Tongue (tissue), 3 donors: ENCODE data around the gene NCOA6. TPM values are rescaled to one million over a fixed set of nuclear protein-coding genes. Genes with fewer than 3 reads are reported as not detected.

Experiments used
- DNase-seq: peaks from one replicate; pipeline ENCODE4 v3.0.0-alpha.2; 2015
- small RNA-seq: library from RNA; depleted of rRNA; stranded (forward); fragments of <200 nt; gene quantifications from one replicate; pipeline ENCODE3, GENCODE V24; 2014; ENCODE audit warnings: low replicate concordance
- total RNA-seq: library from RNA; depleted of rRNA; stranded (reverse); fragments of >200 nt; gene quantifications from one replicate; pipeline ENCODE4 v1.2.3, GENCODE V29; 2014

Gene NCOA6
- total RNA-seq, 1 donor from 2014 or later, result 11.7 TPM

GRCh38 chr20:34703424-34704176, 121.9 kb downstream of the NCOA6 start:
- DNase-seq, result peak; percentile 53

GRCh38 chr20:34703061-34703423, 122.4 kb downstream of the NCOA6 start:
- DNase-seq, result no peak

DNA sequence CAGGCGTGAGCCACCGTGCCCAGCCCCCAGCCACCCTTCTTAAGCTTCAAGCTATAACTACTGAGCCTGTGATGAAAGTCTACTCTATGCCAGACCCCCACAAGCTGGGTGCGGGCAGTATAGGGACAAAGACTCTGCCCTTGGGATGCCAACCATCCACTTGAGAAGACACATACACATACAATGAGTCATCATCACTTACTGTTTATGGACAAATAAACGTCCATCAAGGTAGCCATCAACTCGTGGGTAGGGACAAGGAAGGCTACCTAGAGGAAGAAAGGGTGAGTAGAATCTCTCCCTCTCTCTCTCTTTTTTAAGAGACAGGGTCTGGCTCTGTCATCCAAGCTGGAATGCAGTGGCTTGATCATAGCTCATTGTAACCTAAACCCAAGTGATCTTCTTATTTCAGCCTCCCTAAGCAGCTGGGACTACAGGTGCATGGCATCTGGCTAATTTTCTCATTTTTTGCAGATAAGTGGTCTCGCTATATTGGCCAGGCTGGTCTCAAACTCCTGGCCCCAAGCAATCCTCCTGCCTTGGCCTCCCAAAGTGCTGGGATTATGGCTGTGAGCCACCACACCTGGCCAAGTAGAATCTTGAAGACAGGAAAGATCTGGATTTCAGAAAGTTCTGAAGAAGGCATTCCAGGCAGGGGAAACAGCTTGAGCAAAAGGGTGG, 123.9 kb downstream of the NCOA6 start:
- DNase-seq, result no peak

- DNase-seq, result no peak
Observed at GRCh38 chr20:34693414-34693813, 132.0 kb downstream of the NCOA6 start.

DNA sequence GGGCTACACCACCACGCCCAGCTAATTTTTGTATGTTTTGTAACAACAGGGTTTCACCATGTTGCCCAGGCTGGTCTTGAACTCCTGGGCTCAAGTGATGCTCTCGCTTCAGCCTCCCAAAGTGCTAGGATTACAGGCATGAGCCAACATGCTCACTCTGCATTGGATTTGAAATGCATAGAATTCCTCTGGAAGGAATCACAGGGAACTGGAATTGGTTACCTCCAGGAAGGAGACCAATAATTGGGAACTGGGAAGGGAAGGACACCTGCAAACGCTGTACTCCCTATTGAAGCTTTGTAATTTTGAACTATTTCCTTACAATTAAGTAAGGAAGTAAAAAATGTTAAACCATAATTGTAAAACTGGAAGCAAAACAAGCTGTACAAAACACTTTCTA, 133.6 kb downstream of the NCOA6 start:
- DNase-seq, result no peak

DNA sequence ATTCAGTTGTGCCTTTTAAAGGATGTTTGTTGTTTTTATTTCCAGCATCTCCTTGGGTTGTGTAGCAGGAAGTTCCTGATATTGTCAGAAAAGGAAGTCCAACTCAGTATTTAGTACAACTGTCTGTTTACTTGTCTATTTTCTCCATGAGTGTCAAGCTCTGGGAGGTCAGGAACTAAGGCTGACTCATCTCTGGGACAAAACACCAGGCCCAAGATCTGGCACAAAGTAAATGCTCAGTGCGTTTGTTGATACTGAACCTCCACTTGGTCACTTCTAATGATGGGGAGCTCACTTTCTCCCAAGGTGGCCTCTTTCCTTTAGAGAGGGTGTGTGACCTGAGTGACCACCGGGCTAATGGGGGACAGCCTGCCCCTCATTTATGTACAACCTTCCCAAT, 136.0 kb downstream of the NCOA6 start:
- no peak for DNase-seq

GRCh38 chr20:34683667-34684066, 141.8 kb downstream of the NCOA6 start:
- no peak for DNase-seq

GRCh38 chr20:34680586-34681175, 144.8 kb downstream of the NCOA6 start:
- no peak for DNase-seq

GRCh38 chr20:34676642-34677373, 148.6 kb downstream of the NCOA6 start, which contains the start of gene PIGU:
PIGU (minus strand) TSS chr20:34677092; CDS start chr20:34677085, 7 bp downstream.
- DNase-seq, result peak; percentile 98

GRCh38 chr20:34675993-34676641, 149.3 kb downstream of the NCOA6 start:
- no peak for DNase-seq

DNA sequence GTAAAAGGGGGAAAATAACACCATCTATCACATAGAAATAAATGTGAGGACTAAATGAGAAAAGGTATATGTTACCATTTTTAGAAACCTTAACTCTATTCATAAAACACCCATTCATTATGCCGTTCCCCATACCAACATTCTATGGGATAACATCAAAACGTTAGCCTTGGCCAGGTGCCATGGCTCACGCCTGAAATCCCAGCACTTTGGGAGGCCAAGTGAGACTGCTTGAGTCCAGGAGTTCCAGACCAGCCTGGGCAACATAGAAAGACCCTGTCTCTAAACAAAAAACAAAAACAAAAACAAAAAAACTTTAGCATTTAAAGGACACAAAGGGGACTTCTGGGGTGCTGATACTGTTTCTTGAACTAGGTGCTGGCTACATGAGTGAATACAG, 149.9 kb downstream of the NCOA6 start:
- no peak for DNase-seq

GRCh38 chr20:34673412-34673811, 152.0 kb downstream of the NCOA6 start:
- no peak for DNase-seq

- no peak for DNase-seq
Observed at GRCh38 chr20:34669094-34669493, 156.4 kb downstream of the NCOA6 start.

Small RNAs within 50 kb of the gene (small RNA-seq; reads per million reads assigned to genes)
- gene AL118520.1, result not detected

Other genes starting within 250 kb of the NCOA6 start
- 8.8 TPM for gene PIGU, start 148.6 kb downstream of the NCOA6 start, total RNA-seq
- gene TP53INP2, start 121.3 kb downstream of the NCOA6 start, total RNA-seq, result 10.4 TPM
- 15.0 TPM for gene GGT7, start 47.2 kb upstream of the NCOA6 start, total RNA-seq
- gene ACSS2, start 51.0 kb upstream of the NCOA6 start, total RNA-seq, result 63.9 TPM
- 27.6 TPM for gene GSS, start 130.2 kb upstream of the NCOA6 start, total RNA-seq
- gene MYH7B, start 130.2 kb upstream of the NCOA6 start, total RNA-seq, result 6.1 TPM